ENCODE results near the gene TSPAN5. TPM values are rescaled to one million over a fixed set of nuclear protein-coding genes. Genes with fewer than 3 reads are reported as not detected.

The TSPAN5 gene
- polyA plus RNA-seq, 1 of the 3 experiments (the other 2 are of a cell fraction) = 38.6 TPM

DNA sequence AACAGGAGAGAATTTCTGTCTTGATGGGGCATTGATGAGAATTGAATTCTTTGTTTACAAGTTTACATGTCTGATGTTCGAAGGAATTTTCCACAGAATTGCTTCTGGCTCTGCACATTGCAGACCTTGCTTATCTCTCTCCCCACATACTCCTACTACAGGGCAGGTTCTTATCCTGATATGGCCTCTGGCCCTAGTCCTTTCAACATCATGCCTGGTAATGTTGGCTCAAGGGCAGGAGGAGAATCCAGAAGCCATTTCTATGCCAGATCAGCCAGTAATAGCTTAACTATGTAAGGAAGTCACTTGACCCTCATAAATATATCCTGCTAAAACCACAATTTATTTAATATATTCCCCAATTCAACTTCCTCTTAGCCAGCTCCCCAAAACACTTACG lies 24.3 kb upstream of the TSPAN5 start:
- Histone ChIP-seq H3K27ac (ENCODE audit: low read depth in 2 of 2, low read length in 1 of 2) (no peak overlapping the region), H3K36me3 (replicated peaks in 1 of 2; ENCODE audit: control insufficient read depth in 1 of 2, insufficient read depth in 2 of 2, low read length in 1 of 2) (no peaks in the 10 kb centered on the region), H3K27me3 (ENCODE audit: insufficient read depth) (no peaks in the 10 kb centered on the region), H3K4me1 (ENCODE audit: control insufficient read depth in 1 of 2, insufficient read depth in 2 of 2, low read depth in 1 of 2, low read length in 1 of 2) (peaks cover 0 to 4% of the 10 kb centered on the region in 2 experiments; a peak in 3 of 4 replicates), H3K9ac (no peak overlapping the region), H3F3A (replicated peaks; ENCODE audit: insufficient read depth) (peaks cover 8% of the 10 kb centered on the region), H3K4me2 (no peak overlapping the region), H3K79me2 (ENCODE audit: insufficient read depth) (no peaks in the 10 kb centered on the region), H2AFZ (ENCODE audit: low read depth) (no peak overlapping the region), H3K4me3 (ENCODE audit: low read depth in 2 of 2, low read length in 1 of 2) (no peak overlapping the region), H3K9me2 (no peaks in the 10 kb centered on the region), H4K20me1 (ENCODE audit: insufficient read depth) (no peaks in the 10 kb centered on the region), H3K9me3 (no peaks in the 10 kb centered on the region)
- peak; percentile 14 for DNase-seq
- TF ChIP-seq, protein P1, sequence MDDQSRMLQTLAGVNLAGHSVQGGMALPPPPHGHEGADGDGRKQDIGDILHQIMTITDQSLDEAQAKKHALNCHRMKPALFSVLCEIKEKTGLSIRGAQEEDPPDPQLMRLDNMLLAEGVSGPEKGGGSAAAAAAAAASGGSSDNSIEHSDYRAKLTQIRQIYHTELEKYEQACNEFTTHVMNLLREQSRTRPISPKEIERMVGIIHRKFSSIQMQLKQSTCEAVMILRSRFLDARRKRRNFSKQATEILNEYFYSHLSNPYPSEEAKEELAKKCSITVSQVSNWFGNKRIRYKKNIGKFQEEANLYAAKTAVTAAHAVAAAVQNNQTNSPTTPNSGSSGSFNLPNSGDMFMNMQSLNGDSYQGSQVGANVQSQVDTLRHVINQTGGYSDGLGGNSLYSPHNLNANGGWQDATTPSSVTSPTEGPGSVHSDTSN (IDR thresholded peaks at IDR 0.05) = peak; percentile 26
- TF ChIP-seq RXRA (IDR thresholded peaks at IDR 0.05; ENCODE audit: borderline replicate concordance, low read depth) (peak; percentile 59; the same call in 1 of the 2 replicates), TEAD4 (IDR thresholded peaks at IDR 0.05; ENCODE audit: borderline replicate concordance, insufficient read depth) (peak; percentile 36; the same call in 1 of the 2 replicates), JUND (IDR thresholded peaks at IDR 0.05) (peak; percentile 41; the same call in 1 of the 2 replicates), RCOR1 (IDR thresholded peaks at IDR 0.05; ENCODE audit: low read length) (peak; percentile 84), FOXJ3 (CRISPR knock-in tag; IDR thresholded peaks at IDR 0.05) (no peak), NFIC (IDR thresholded peaks at IDR 0.05; ENCODE audit: borderline replicate concordance) (peak; percentile 55; the same call in 1 of the 2 replicates), TCF12 (IDR thresholded peaks at IDR 0.05) (peak; percentile 48; the same call in 1 of the 2 replicates), POLR2AphosphoS5 (IDR thresholded peaks at IDR 0.05; ENCODE audit: low read depth, low read length) (no peak), EP300 (IDR thresholded peaks at IDR 0.05; ENCODE audit: borderline replicate concordance in 1 of 2, low read depth in 1 of 2, low read length in 1 of 2) (peak in 1 of 2 experiments; percentile 35; a peak in 1 of 4 replicates), GATA2 (CRISPR knock-in tag; IDR thresholded peaks at IDR 0.05) (peak; percentile 31; the same call in 1 of the 2 replicates)
- TF ChIP-seq, protein P2, sequence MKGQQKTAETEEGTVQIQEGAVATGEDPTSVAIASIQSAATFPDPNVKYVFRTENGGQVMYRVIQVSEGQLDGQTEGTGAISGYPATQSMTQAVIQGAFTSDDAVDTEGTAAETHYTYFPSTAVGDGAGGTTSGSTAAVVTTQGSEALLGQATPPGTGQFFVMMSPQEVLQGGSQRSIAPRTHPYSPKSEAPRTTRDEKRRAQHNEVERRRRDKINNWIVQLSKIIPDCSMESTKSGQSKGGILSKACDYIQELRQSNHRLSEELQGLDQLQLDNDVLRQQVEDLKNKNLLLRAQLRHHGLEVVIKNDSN (IDR thresholded peaks at IDR 0.05; ENCODE audit: borderline replicate concordance, low read depth) = no peak
- ChIA-PET POLR2A (no interaction called here), CTCF (no interaction called here)
- 90% methylated on average over 2 of the region's 2 CpGs for WGBS (ENCODE audit: low lambda C conversion rate)

DNA sequence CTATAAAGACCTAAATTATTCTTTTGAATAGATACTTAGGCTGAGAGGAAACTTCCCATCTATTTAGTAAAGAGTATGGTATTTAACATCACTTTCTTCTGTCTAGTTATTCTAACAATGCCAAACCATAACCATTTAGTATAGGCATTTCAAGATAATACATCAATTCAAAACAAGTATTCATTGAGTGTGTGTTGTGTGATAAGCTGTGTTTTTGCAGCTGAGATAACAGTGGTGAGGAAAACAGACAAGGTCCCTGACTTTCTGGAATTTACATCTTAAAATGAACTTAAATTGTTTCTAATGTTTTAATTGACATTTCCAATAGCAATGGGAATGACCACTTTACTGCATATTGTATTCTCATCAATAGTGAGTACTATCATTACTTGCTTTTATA lies 22.4 kb upstream of the TSPAN5 start:
- DNase-seq = no peak
- no peak overlapping the region for H3K27ac ChIP-seq (ENCODE audit: low read depth in 2 of 2, low read length in 1 of 2)
- H2AFZ ChIP-seq (ENCODE audit: low read depth) = peak overlapping the region; percentile 24; the same call in 1 of the 2 replicates
- no peaks in the 10 kb centered on the region for H4K20me1 ChIP-seq (ENCODE audit: insufficient read depth)
- H3K9ac ChIP-seq = no peak overlapping the region
- no peak overlapping the region for H3K4me3 ChIP-seq (ENCODE audit: low read depth in 2 of 2, low read length in 1 of 2)
- H3K9me2 ChIP-seq = no peaks in the 10 kb centered on the region
- no peaks in the 10 kb centered on the region for H3K9me3 ChIP-seq
- peaks cover 0 to 4% of the 10 kb centered on the region in 2 experiments; a peak in 3 of 4 replicates for H3K4me1 ChIP-seq (ENCODE audit: control insufficient read depth in 1 of 2, insufficient read depth in 2 of 2, low read depth in 1 of 2, low read length in 1 of 2)
- H3K4me2 ChIP-seq = no peak overlapping the region
- H3K27me3 ChIP-seq (ENCODE audit: insufficient read depth) = no peaks in the 10 kb centered on the region
- ChIA-PET CTCF (interaction anchor here (1.8 kb wide), 1 partner anchor 22 kb away, joined by 7 read pairs; the partner anchor contains the start of gene TSPAN5), POLR2A (no interaction called here)
- TF ChIP-seq TEAD4 (IDR thresholded peaks at IDR 0.05; ENCODE audit: borderline replicate concordance, insufficient read depth) (no peak), YY1 (IDR thresholded peaks at IDR 0.05; ENCODE audit: low read depth) (no peak), ZBTB33 (IDR thresholded peaks at IDR 0.05; ENCODE audit: borderline replicate concordance, low read depth) (no peak), USF2 (IDR thresholded peaks at IDR 0.05; ENCODE audit: borderline replicate concordance, low read depth, low read length) (no peak), FOSL2 (IDR thresholded peaks at IDR 0.05; ENCODE audit: borderline replicate concordance, low read depth) (no peak), ELF1 (IDR thresholded peaks at IDR 0.05) (no peak), GATA2 (CRISPR knock-in tag; IDR thresholded peaks at IDR 0.05) (no peak)
- TF ChIP-seq, protein P2 (IDR thresholded peaks at IDR 0.05; ENCODE audit: borderline replicate concordance, low read depth) = no peak
- no peaks in the 10 kb centered on the region for H3K79me2 ChIP-seq (ENCODE audit: insufficient read depth)
- no peaks in the 10 kb centered on the region for H3K36me3 ChIP-seq (replicated peaks in 1 of 2; ENCODE audit: control insufficient read depth in 1 of 2, insufficient read depth in 2 of 2, low read length in 1 of 2)
- peaks cover 5% of the 10 kb centered on the region for H3F3A ChIP-seq (replicated peaks; ENCODE audit: insufficient read depth)

Data from SK-N-SH (cell line).